GM23248 (cell line): ENCODE measurements around the gene MRPL36. TPM values are rescaled to one million over a fixed set of nuclear protein-coding genes. Genes with fewer than 3 reads are reported as not detected.

Source experiments
- DNase-seq: peaks from one replicate; pipeline ENCODE4 v3.0.0-alpha.2; 2015
- H2AFZ ChIP-seq: fragments of 200-600 bp; sonication (generic); 2 replicates; pipeline ENCODE4 v1.6.1; 2016; ENCODE audit warnings: antibody characterized with exemption
- H3F3A ChIP-seq: fragments of 200-600 bp; sonication (generic); 2 replicates; pipeline ENCODE4 v1.6.1; 2016; ENCODE audit warnings: mild to moderate bottlenecking, antibody characterized with exemption, mixed run types; ENCODE audit not compliant: insufficient read depth
- H3K27ac ChIP-seq: fragments of 200-600 bp; sonication (generic); 2 replicates; pipeline ENCODE4 v1.5.1; 2016; ENCODE audit warnings: mild to moderate bottlenecking
- H3K27me3 ChIP-seq: fragments of 200-600 bp; sonication (generic); replicated peaks from 2 replicates; pipeline ENCODE4 v1.6.1; 2016; ENCODE audit warnings: mild to moderate bottlenecking; ENCODE audit not compliant: insufficient read depth
- H3K36me3 ChIP-seq: fragments of 200-600 bp; sonication (generic); 2 replicates; pipeline ENCODE4 v1.6.1; 2016; ENCODE audit warnings: low read depth, mild to moderate bottlenecking
- H3K4me1 ChIP-seq: fragments of 200-600 bp; sonication (generic); 2 replicates; pipeline ENCODE4 v1.6.1; 2016; ENCODE audit warnings: mild to moderate bottlenecking; ENCODE audit not compliant: insufficient read depth
- H3K4me2 ChIP-seq: fragments of 200-600 bp; sonication (generic); one replicate; pipeline ENCODE4 v1.6.1; 2016; ENCODE audit warnings: mild to moderate bottlenecking; ENCODE audit not compliant: unreplicated experiment
- H3K4me3 ChIP-seq: fragments of 200-600 bp; sonication (generic); 2 replicates; pipeline ENCODE4 v1.5.1; 2016; ENCODE audit warnings: mild to moderate bottlenecking
- H3K79me2 ChIP-seq: fragments of 200-600 bp; sonication (generic); 2 replicates; pipeline ENCODE4 v1.6.1; 2016; ENCODE audit warnings: mild to moderate bottlenecking; ENCODE audit not compliant: insufficient read depth
- H3K9ac ChIP-seq: fragments of 200-600 bp; sonication (generic); 2 replicates; pipeline ENCODE4 v1.6.1; 2016; ENCODE audit warnings: mild to moderate bottlenecking
- H3K9me2 ChIP-seq: fragments of 200-600 bp; sonication (generic); 2 replicates; pipeline ENCODE4 v1.6.1; 2016; ENCODE audit warnings: mixed run types, mild to moderate bottlenecking, moderate library complexity; ENCODE audit not compliant: insufficient read depth
- H3K9me3 ChIP-seq: fragments of 200-600 bp; sonication (generic); one replicate; pipeline ENCODE4 v1.6.1; 2017; ENCODE audit warnings: low read depth
- H4K20me1 ChIP-seq: fragments of 200-600 bp; sonication (generic); 2 replicates; pipeline ENCODE4 v1.6.0; 2016; ENCODE audit not compliant: insufficient read depth
- EZH2 ChIP-seq: fragments of 200-600 bp; sonication (generic); IDR thresholded peaks from 2 replicates; pipeline ENCODE4 v1.6.1; 2018; ENCODE audit warnings: antibody characterized with exemption, mild to moderate bottlenecking; ENCODE audit not compliant: insufficient read depth, poor library complexity, severe bottlenecking
- EZH2phosphoT487 ChIP-seq: fragments of 200-600 bp; sonication (generic); IDR thresholded peaks from 2 replicates; pipeline ENCODE4 v1.6.1; 2018; ENCODE audit warnings: antibody characterized with exemption, moderate library complexity, mild to moderate bottlenecking, low read depth; ENCODE audit not compliant: insufficient read depth
- WGBS, 2 experiments: methylation state at CpG; one replicate each; pipeline ENCODE4 v1.1.6; 2015 to 2017; ENCODE audit warnings: low lambda C conversion rate in 2 of 2, low coverage in 1 of 2; ENCODE audit errors: missing lambda C conversion rate in 2 of 2; 5-methylcytosine and 5-hydroxymethylcytosine counted together
- in situ Hi-C: fragments of 300-500 bp; cut with MboI; formaldehyde crosslinking; loops from 2 replicates; pipeline ENCODE4 v1.15.0; 2020
- polyA plus RNA-seq: library from polyadenylated mRNA; unstranded; fragments of >200 nt; fragmentation: Nextera tagmentation; extraction: Ambion mirVana; gene quantifications from 2 replicates; pipeline ENCODE4 v1.2.1, GENCODE V29; 2016
- total RNA-seq: library from RNA; depleted of rRNA; stranded (reverse); fragments of >200 nt; shearing (Covaris generic); gene quantifications from 2 replicates; pipeline ENCODE4 v1.2.3, GENCODE V29; 2014

MRPL36 gene
- total and polyA plus RNA-seq, 2 experiments from 2014 or later: 30.9 to 140 TPM

DNA sequence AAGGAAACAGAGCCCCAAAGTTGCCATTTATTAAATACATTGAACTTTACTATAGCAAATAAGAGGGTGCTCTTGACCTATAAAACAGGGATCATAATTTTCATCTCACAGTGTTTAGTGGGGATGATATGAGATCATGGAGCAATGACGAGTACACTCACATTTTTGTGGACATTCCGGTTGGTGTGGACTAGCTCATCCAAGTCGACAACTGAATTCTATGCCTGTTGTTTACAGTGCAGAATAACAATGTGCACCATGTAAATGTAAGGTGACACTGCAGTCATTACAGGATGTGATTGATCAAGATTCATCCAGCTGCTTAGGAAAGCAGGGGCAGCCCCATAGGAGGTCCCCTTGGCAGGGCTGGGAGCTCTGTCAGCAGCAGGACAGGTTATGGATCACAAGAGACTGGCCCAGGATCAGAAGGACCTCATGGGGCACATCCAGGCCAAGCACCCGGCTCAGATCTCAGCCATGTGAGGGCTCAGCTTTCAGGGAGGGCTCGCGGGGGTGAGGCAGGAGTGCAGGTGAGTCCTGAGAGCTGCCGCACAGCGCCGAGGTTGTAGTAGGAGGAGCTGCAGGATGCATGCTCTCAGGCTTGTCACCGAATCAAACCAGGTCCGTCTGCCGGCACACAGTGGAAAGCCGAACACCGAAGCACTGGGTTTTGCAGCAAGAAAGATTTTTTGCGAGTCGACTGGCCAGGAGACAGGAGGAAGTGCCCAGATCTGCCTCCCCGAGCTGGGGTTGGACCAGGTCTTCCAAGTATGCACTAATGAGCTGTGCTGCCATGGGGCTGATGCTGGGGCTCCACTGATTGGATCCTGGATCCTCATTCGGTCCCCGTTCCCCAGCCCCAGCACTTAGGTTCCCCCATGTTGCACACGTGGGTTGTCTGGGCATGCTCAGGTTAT lies 28.2 kb downstream of the MRPL36 start:
- no peaks in the 10 kb centered on the region for H4K20me1 ChIP-seq
- no peaks in the 10 kb centered on the region for H3K9me3 ChIP-seq
- H3K36me3 ChIP-seq: no peaks in the 10 kb centered on the region
- H3K4me2 ChIP-seq: no peak overlapping the region
- H3K4me3 ChIP-seq: no peak overlapping the region
- no peaks in the 10 kb centered on the region for H3K79me2 ChIP-seq
- H3K27ac ChIP-seq: no peak overlapping the region
- no peaks in the 10 kb centered on the region for H3F3A ChIP-seq
- H3K4me1 ChIP-seq: no peaks in the 10 kb centered on the region
- in situ Hi-C loops: loop anchor here (25.0 kb wide), 2 partner anchors 966 to 1841 kb away; no protein-coding TSS in a partner anchor
- TF ChIP-seq EZH2phosphoT487 (no peak), EZH2 (no peak)
- H3K27me3 ChIP-seq: peaks cover 30% of the 10 kb centered on the region
- 57 to 64% methylated on average over 20 of the region's 20 CpGs for WGBS, 2 experiments
- H3K9me2 ChIP-seq: no peaks in the 10 kb centered on the region
- no peak overlapping the region for H3K9ac ChIP-seq
- no peak for DNase-seq
- no peak overlapping the region for H2AFZ ChIP-seq

GRCh38 chr5:1770443-1770802 lies 29.2 kb downstream of the MRPL36 start:
- in situ Hi-C loops: loop anchor here (25.0 kb wide), 2 partner anchors 967 to 1842 kb away; no protein-coding TSS in a partner anchor
- WGBS, 2 experiments: 29 to 36% methylated on average over 6 of the region's 6 CpGs

GRCh38 chr5:1769752-1770442 lies 29.7 kb downstream of the MRPL36 start:
- TF ChIP-seq EZH2phosphoT487 (no peak), EZH2 (no peak)
- Histone ChIP-seq H2AFZ (no peak overlapping the region), H3K27ac (no peak overlapping the region), H4K20me1 (no peaks in the 10 kb centered on the region), H3K9me3 (no peaks in the 10 kb centered on the region), H3K9me2 (no peaks in the 10 kb centered on the region), H3K36me3 (no peaks in the 10 kb centered on the region), H3K4me1 (no peaks in the 10 kb centered on the region), H3K79me2 (no peaks in the 10 kb centered on the region), H3K4me2 (no peak overlapping the region), H3K9ac (no peak overlapping the region), H3K27me3 (peaks cover 24% of the 10 kb centered on the region), H3F3A (no peaks in the 10 kb centered on the region), H3K4me3 (no peak overlapping the region)
- DNase-seq: no peak
- in situ Hi-C loops: loop anchor here (25.0 kb wide), 2 partner anchors 967 to 1842 kb away; no protein-coding TSS in a partner anchor
- WGBS, 2 experiments: 80 to 81% methylated on average over 29 to 30 of the region's 30 CpGs

More at GRCh38 chr5:1770443-1770802, 29.2 kb downstream of the MRPL36 start:
- no peak overlapping the region for H3K9ac ChIP-seq
- DNase-seq: no peak
- H3K79me2 ChIP-seq: no peaks in the 10 kb centered on the region
- no peak overlapping the region for H3K27ac ChIP-seq
- H3K4me2 ChIP-seq: no peak overlapping the region
- no peaks in the 10 kb centered on the region for H4K20me1 ChIP-seq
- no peaks in the 10 kb centered on the region for H3K36me3 ChIP-seq
- TF ChIP-seq EZH2phosphoT487 (no peak), EZH2 (no peak)
- peaks cover 24% of the 10 kb centered on the region for H3K27me3 ChIP-seq
- H3F3A ChIP-seq: no peaks in the 10 kb centered on the region
- H2AFZ ChIP-seq: no peak overlapping the region
- H3K9me2 ChIP-seq: no peaks in the 10 kb centered on the region
- H3K4me1 ChIP-seq: no peaks in the 10 kb centered on the region
- H3K9me3 ChIP-seq: no peaks in the 10 kb centered on the region
- no peak overlapping the region for H3K4me3 ChIP-seq

DNA sequence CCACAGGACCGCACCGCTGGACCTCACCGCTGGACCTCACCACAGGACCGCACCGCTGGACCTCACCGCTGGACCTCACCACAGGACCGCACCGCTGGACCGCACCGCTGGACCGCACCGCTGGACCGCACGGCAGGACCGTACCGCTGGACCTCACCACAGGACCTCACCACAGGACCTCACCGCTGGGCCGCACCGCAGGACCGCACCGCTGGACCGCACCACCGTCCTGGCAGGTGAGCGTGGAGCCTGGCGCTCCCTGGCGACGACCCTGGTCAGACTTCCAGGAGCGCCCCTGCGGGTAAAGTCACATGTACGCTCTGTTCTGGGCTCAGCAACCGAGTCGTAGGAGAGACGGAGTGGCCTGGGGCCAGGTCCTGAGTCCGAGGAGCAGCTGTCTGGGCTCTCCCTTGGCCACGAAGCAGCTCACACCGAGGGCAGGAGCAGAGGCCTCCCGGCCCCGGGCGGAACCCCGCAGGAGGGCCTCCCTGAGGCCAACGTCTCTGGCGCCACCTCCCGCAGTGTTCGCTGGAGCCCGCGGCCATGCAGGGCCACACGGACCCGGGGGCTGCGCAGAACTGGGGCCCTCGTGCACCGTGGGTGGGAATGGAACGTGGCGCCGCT lies 30.5 kb downstream of the MRPL36 start:
- no peak overlapping the region for H3K4me2 ChIP-seq
- H3K9ac ChIP-seq: no peak overlapping the region
- no peaks in the 10 kb centered on the region for H4K20me1 ChIP-seq
- in situ Hi-C loops: loop anchor here (25.0 kb wide), 2 partner anchors 968 to 1843 kb away; no protein-coding TSS in a partner anchor
- no peak for DNase-seq
- peaks cover 28% of the 10 kb centered on the region for H3K27me3 ChIP-seq
- H3K9me3 ChIP-seq: no peaks in the 10 kb centered on the region
- no peaks in the 10 kb centered on the region for H3K9me2 ChIP-seq
- 90 to 92% methylated on average over 32 to 50 of the region's 54 CpGs for WGBS, 2 experiments
- no peaks in the 10 kb centered on the region for H3K36me3 ChIP-seq
- TF ChIP-seq EZH2 (no peak), EZH2phosphoT487 (no peak)
- no peaks in the 10 kb centered on the region for H3K4me1 ChIP-seq
- no peak overlapping the region for H3K27ac ChIP-seq
- no peaks in the 10 kb centered on the region for H3K79me2 ChIP-seq
- no peaks in the 10 kb centered on the region for H3F3A ChIP-seq
- no peak overlapping the region for H2AFZ ChIP-seq
- H3K4me3 ChIP-seq: no peak overlapping the region
